Adrenal gland (tissue), 5 donors: ENCODE measurements around the gene GPAT3.

ENCODE experiments used
- CTCF ChIP-seq, 6 experiments: fragments of 450-650 bp in 4 of 6; fragments of 200-600 bp in 2 of 6; sonication (generic) in 1 of 6; IDR thresholded peaks; 1 replicate in 5 of 6; 2 replicates in 1 of 6; pipeline versions ENCODE4 v1.5.1 to v1.8.0; 2016 to 2021; ENCODE audit warnings: antibody characterized with exemption in 6 of 6, mild to moderate bottlenecking in 2 of 6, moderate library complexity in 1 of 6
- POLR2A ChIP-seq, 2 donors: fragments of 450-650 bp; IDR thresholded peaks; one replicate each; pipeline ENCODE4 v1.6.1; 2017; ENCODE audit warnings: antibody characterized with exemption in 2 of 2, mild to moderate bottlenecking in 2 of 2, moderate library complexity in 1 of 2
- donor health status: DM: no; HTN: no; CAD: no.

GRCh38 chr4:83617371-83618035, 81.6 kb downstream of the GPAT3 start:
- TF ChIP-seq CTCF (IDR thresholded peaks at IDR 0.05), result no peak
- TF ChIP-seq POLR2A (IDR thresholded peaks at IDR 0.05), result no peak
